HG03571 (cell line): ENCODE results near the gene CIPC.

ENCODE experiments used
- ATAC-seq: cut with Tn5 transposase; IDR thresholded peaks from one replicate; pipeline ENCODE4 v1.9.1; 2021; ENCODE audit not compliant: unreplicated experiment

The CIPC gene, protein sequence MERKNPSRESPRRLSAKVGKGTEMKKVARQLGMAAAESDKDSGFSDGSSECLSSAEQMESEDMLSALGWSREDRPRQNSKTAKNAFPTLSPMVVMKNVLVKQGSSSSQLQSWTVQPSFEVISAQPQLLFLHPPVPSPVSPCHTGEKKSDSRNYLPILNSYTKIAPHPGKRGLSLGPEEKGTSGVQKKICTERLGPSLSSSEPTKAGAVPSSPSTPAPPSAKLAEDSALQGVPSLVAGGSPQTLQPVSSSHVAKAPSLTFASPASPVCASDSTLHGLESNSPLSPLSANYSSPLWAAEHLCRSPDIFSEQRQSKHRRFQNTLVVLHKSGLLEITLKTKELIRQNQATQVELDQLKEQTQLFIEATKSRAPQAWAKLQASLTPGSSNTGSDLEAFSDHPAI

GRCh38 chr14:77097700-77098528 is at the start of gene CIPC:
CIPC (plus strand) TSS chr14:77098258; CDS start chr14:77105709, 7,451 bp downstream.
- ATAC-seq: peak; percentile 84

- no peak for ATAC-seq
These were observed 46.9 kb upstream of the CIPC start for GRCh38 chr14:77051116-77051515.

GRCh38 chr14:77052281-77053044 is 45.6 kb upstream of the CIPC start:
- ATAC-seq: no peak

GRCh38 chr14:77053046-77053841 is 44.8 kb upstream of the CIPC start:
- ATAC-seq: no peak

- ATAC-seq: no peak
These were observed 42.8 kb upstream of the CIPC start for GRCh38 chr14:77055306-77055705.

DNA sequence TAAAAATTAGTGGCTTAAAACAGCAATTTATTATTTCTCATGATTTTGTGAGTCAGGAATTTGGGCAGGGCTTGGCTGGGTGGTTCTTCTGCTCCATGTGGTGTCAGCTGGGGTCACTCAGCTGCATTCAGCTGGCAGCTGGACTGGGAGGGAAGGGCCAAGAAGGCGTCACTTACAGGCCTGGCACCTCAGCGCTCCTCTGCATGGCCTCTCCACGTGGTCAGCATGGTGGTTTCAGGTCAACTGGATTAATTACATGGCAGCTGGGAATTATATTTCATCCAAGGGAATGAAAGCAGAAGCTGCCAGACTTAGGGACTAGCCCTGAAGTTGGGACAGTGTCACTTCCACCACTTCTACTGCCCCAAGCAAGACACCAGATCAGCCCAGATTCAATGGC is 42.1 kb upstream of the CIPC start:
- ATAC-seq: no peak

GRCh38 chr14:77058117-77058516 is 39.9 kb upstream of the CIPC start:
- ATAC-seq: no peak

- ATAC-seq: no peak
These were observed 39.3 kb upstream of the CIPC start for GRCh38 chr14:77058785-77059184.

GRCh38 chr14:77059276-77059915 is 38.7 kb upstream of the CIPC start:
- no peak for ATAC-seq

DNA sequence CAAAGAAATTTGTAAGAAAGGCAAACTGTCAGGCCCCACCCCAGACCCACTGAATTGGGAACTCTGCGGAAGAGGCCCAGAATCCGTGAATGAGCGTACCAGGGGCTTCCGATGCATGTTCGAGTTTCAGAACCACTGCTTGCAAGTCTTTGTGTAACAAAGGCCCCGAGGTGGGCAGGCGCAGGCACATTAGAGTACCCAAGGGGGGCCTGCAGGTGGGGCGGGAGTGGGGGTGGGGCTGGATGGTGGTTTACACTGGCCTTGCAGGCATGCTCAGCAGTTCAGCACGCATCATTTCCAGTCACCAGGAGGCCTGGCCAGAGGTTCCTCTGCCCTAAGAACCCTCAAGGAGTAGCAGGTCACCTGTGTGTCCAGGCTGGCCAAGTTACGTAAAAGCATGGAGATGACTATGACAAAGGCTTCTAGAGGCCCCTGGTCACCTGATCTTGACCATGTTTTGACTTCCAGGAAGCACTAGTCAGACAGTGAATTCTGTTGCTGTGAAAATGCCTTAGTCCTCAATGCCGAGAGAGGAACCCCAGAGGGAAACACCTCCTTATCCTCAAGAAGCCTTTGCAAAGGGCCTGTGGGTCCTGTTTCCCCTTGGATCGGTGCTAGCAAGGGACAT is 36.3 kb upstream of the CIPC start:
- no peak for ATAC-seq

DNA sequence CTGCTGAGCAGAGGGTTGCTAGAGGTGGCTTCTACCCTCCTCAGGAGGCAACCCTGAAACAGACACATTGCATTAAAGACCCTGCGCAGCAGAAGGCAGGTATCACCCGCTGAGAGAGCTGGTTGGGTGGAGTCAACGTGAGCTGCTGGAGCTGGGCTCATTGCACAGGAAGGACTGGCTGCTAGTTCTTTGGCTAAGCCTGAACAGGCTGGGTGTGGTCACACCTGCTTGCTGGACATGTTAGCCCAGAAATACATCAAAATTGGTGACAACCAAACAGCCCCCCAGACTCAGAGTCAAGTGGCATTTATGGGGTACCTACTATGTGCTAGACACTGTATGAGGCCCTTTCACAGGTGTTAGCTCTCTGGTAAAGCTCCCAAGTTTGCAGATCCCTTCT is 35.8 kb upstream of the CIPC start:
- no peak for ATAC-seq

DNA sequence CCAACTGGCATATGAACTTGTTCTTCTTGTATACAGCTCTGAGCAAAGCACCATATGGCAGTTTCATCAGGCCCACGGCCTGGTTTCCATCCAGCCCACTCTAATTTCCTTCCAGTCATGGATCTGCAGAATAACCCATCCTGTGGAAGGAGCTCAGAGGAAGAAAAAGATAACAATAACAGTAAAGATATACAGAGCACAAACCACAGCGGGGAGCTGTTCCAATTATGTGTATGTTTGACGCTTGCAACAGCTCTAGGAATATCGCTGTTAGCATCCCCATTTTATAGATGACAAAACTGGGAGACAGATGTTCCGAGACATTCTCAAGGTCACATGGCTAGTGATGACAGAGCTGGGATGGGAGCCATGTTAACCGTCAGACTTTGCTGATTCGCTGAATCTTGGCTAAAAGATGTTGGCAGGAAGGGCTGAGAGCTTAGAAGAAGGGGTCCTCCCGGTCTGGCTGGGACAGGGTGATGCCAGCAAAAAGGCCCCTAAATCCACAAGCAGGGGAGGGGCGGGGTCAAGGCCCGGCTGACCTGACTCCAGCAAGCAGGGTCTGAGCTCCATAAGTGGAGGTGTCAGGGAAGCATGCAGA is 34.4 kb upstream of the CIPC start:
- no peak for ATAC-seq

DNA sequence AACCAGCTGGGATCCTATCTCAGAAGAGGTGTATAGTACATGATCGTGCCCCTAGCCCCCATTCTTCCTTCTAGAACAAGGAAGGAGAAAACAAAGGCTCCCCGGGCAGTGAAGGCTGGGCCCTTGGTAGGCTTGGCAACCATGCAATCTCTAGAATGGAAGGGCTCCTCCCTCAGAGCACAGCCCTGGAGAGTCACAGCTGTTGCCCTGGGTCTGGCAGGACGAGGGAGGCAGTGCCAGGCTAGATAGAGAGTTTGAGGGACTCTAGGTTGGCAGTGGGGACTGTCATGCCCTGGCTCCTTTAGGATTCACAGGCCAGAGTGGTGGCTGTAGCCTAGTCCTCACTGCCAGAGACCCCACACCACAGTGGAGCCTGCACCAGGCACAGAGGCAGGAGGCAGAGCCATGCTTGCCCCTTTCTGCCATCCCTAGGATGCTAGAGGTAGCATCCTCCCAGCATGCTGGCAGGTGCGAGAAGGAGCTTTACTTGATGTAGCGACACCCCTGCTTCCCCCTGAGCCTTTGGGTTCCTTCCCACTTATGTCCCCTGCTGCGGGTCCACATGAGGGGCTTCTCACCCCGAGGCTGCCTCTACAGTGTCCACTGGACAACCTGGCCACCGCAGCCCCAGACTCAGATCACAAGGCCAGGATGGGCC is 33.4 kb upstream of the CIPC start:
- no peak for ATAC-seq

DNA sequence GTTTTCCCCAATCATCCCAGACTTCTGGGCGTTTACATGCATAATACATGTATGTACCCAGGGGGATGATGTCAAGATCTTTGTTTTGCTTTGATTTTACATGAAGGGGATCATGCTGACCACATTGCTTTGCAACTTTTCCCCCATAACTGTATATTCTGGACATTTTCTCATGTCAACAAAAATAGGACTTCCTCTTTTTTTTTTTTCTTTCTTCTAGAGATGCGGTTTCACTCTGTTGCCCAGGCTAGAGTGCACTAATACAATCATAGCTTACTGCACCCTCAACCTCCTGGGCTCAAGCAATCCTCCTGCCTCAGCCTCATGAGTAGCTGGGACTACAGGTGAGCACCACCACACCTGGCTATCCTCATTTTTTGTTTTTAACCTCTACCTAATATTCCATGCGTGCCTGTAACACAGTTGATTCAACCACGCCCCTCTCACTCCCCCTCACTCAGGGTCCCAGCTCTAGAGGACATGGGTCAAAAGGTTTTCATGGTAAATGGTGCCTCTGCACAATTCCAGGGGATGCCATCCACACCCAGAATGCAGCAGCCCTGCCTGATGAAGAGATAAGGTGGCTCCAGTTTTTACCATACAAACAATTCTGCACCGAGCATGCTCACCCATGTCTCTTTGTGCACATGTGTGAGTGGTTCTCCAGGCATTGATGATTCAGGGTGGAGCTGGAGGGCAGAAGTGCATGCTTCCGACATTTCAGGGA is 32.0 kb upstream of the CIPC start:
- ATAC-seq: no peak

- ATAC-seq: no peak
These were observed 31.4 kb upstream of the CIPC start for GRCh38 chr14:77066578-77067172.

GRCh38 chr14:77067632-77068516 is 30.2 kb upstream of the CIPC start:
- ATAC-seq: no peak
